GM19463 (cell line): ENCODE data around the gene BRAF.
A peak's percentile ranks its signal among the peaks of the same experiment; 100 is the strongest.
"Not testable (repeated sequence)": the region's sequence is repeated elsewhere in the genome, so short reads cannot be mapped to it uniquely, and the experiment has no call there.

ENCODE experiments used
- ATAC-seq: cut with Tn5 transposase; IDR thresholded peaks from one replicate; pipeline ENCODE4 v1.9.1; 2021; ENCODE audit warnings: mild to moderate bottlenecking, moderate library complexity; ENCODE audit not compliant: unreplicated experiment

The BRAF gene

GRCh38 chr7:140924821-140925421, at the start of gene BRAF:
TSS of gene BRAF (minus strand) at chr7:140924929. CDS start at chr7:140924703, 226 bp downstream.
- ATAC-seq, result peak; percentile 41

- ATAC-seq, result no peak
Measured at GRCh38 chr7:140972876-140973829, 48.4 kb upstream of the BRAF start.

GRCh38 chr7:140972344-140972743, 47.6 kb upstream of the BRAF start:
- ATAC-seq, result no peak

- no peak for ATAC-seq
Measured at GRCh38 chr7:140967438-140967837, 42.7 kb upstream of the BRAF start.

- ATAC-seq, result no peak
Measured at GRCh38 chr7:140966561-140967233, 42.0 kb upstream of the BRAF start.

- no peak for ATAC-seq
Measured at GRCh38 chr7:140961117-140961516, 36.4 kb upstream of the BRAF start.

- not testable (repeated sequence) for ATAC-seq
Measured at GRCh38 chr7:140956997-140957396, 32.3 kb upstream of the BRAF start.

- no peak for ATAC-seq
Measured at GRCh38 chr7:140945940-140946339, 21.2 kb upstream of the BRAF start.

- ATAC-seq, result not testable (repeated sequence)
Measured at GRCh38 chr7:140942242-140942641, 17.5 kb upstream of the BRAF start.

GRCh38 chr7:140940898-140941297, 16.2 kb upstream of the BRAF start:
- no peak for ATAC-seq

GRCh38 chr7:140937702-140938264, 13.1 kb upstream of the BRAF start:
- no peak for ATAC-seq

- ATAC-seq, result no peak
Measured at GRCh38 chr7:140928491-140929309, 4.0 kb upstream of the BRAF start.

GRCh38 chr7:140927945-140928344, 3.2 kb upstream of the BRAF start:
- ATAC-seq, result not testable (repeated sequence)

- ATAC-seq, result no peak
Measured at GRCh38 chr7:140927351-140927750, 2.6 kb upstream of the BRAF start.

- ATAC-seq, result no peak
Measured at GRCh38 chr7:140926021-140926817, 1.5 kb upstream of the BRAF start.

- ATAC-seq, result peak; percentile 79
Measured at GRCh38 chr7:140924019-140924820, 509 bp downstream of the BRAF start.

- no peak for ATAC-seq
Measured at GRCh38 chr7:140923358-140924006, 1.2 kb downstream of the BRAF start.

GRCh38 chr7:140922741-140923345, 1.9 kb downstream of the BRAF start:
- ATAC-seq, result no peak
